Activated gamma-delta T cell (primary cell): ENCODE results near the gene SDHB.

Experiments
- DNase-seq: peaks from one replicate; lab custom pipeline; 2025; lab: John Stamatoyannopoulos, UW

SDHB gene

DNA sequence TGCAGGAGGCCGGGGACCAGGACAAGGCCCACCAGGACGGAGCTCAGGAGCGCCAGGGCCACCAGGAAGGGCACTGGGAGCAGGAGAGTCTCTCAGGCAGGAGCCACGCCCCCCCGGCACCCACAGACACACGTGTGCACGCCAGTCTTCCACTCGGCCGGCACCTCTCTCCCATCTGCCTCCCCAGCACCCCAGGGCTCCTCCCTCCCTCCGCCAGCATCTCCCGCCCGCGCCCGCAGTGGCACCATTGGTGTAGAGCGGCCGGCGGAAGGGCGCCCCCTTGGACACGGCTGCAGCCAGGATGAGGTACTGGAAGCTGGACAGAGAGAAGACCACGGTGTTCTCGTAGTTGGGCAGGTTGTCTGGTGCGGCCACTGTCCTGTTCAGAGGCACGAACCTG lies 67.3 kb downstream of the SDHB start:
- DNase-seq = no peak

DNA sequence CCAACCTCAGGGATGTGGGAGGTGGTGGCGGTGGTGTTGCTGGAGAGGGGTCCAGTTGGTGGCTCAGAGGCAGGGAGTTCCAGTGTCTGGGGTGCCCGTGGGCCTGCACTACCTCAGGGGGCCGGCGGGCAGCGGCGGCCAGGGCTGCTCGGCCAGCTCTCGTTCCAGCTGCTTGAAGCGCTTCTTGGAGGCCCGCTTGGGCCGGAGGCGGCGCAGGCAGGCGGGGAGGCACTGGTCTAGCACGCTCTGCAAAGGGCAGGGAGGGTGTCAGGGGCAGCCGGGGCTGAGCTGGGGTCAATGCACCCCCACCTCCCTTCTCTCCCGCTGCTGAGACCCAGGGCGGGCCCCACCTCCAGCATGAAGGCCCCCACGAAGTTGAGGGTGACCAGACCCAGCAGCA lies 67.7 kb downstream of the SDHB start:
- no peak for DNase-seq

DNA sequence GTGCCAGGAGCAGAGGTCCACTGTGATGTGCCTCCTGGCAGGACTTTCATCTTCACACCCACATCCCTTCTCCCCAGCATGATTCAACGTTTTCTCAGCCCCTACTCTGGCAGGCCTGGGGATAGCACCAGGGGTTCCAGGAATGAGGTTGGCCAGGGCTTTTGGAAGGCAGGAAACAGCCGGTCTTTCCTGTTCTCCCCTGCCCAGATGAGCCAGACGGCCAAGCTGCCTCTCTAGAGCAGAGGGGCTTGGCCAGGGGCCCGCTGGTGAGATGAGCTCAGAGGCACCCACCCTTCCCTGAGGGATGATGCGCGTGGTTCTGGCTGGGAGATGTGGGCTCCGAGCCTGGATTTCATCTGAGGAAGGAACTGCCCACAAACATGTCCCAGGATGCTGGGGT lies 69.1 kb downstream of the SDHB start:
- DNase-seq = no peak

DNA sequence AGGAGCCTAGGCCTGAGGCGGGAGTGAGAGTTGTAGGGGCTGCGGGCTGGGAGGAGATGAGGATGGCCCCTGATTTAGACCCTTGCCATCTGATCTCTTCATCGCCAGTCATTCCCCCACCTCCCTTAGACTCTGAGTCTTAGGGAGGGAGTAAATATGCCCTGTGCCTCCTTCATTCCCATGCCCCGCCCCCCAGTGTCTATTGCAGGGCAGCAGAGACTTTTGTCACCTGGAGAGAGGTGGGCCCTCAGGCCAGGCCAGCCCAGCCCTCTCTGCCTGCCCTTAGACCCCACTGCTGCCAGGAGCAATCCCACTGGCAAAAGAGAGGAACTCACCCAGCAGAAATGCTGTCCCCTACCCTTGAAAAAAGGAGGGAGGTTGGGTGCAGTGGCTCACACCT lies 70.2 kb downstream of the SDHB start:
- DNase-seq = no peak

DNA sequence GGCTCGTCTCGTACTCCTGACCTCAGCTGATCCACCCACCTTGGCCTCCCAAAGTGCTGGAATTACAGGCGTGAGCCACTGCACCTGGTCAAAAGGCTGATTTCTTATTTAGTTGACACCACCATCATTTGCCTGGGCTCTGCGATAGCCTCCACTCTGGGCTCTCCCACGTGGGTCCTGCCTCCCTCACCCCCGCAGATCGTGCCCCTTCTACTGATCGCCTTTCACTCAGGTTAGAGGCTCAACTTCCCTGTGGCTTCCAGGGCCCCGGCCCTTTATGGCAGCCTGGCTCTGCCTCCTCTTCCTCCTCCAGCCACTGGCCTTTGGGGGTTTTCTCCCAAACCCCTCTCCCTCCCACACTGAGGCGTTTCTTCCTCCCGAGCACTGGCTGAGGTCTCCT lies 70.9 kb downstream of the SDHB start:
- no peak for DNase-seq

DNA sequence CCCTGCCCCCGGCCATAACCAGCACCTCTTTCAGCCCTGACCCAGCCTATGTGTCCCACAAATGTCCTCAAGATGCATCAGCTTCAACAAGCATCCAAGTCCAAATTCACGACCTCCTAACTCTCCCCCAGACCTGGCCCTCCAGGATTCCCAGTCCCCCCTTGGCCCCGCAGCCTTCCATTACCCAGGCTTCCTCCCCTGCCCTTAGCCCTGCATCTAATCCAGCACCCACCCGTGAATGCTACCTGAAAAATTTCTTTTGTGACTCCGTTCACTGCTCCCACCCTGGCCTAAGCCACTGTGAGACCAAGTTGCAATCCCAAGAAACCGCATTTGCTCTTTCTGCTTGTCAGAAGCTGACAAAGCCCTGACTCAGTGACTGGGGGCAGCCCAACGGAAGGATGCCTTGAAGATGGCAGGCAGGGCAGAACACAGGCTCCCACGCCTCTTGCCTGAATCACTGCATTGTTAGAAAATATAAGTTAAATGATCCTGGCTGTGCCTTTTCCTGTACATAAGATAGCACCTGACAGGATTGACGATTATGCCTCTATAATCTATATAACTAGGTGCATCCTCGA lies 72.5 kb downstream of the SDHB start:
- DNase-seq = no peak

DNA sequence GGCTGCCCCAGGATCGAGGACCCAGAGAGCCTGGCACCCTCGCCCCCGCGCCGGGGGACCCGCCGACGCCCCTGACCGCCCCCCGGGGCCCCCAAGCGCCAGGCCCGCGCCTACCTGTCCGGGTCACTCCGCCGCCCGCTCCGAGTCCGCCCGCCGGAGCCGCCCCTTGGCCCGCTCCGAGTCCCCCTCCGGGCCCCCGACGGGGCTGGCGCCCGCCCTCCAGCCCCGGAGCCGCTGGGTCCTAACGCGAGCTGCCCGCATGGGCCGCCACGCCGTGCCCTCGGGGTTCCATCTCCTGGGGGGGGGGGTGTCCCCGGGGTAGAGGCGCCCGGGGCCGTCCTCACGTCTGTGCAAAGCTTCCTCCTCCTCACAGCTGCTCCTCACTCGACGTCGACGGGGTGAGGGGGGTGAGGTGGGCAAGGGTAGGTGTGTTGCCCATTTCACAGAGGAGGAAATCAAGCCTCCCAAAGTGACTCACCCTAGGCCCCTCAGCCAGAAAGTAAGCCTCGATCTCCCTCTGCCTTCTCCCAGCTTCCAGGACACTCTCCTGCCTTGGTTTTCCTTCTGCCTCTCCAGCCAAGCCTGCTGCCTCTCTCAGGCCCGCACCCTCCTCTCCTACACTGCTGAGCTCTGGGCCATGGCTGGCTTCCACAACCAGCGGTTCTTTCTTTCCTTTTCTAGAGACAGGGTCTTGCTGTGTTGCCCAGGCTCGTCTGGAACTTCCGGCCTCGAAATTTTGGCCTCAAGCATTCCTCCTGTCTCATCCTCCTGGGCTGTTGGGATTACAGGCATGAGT lies 73.2 kb downstream of the SDHB start, which contains the start of gene MFAP2:
TSS of gene MFAP2 (minus strand) at position 148 of the 796 bp plus-strand sequence. CDS start 2,347 bp downstream, outside the sequence.
- no peak for DNase-seq

DNA sequence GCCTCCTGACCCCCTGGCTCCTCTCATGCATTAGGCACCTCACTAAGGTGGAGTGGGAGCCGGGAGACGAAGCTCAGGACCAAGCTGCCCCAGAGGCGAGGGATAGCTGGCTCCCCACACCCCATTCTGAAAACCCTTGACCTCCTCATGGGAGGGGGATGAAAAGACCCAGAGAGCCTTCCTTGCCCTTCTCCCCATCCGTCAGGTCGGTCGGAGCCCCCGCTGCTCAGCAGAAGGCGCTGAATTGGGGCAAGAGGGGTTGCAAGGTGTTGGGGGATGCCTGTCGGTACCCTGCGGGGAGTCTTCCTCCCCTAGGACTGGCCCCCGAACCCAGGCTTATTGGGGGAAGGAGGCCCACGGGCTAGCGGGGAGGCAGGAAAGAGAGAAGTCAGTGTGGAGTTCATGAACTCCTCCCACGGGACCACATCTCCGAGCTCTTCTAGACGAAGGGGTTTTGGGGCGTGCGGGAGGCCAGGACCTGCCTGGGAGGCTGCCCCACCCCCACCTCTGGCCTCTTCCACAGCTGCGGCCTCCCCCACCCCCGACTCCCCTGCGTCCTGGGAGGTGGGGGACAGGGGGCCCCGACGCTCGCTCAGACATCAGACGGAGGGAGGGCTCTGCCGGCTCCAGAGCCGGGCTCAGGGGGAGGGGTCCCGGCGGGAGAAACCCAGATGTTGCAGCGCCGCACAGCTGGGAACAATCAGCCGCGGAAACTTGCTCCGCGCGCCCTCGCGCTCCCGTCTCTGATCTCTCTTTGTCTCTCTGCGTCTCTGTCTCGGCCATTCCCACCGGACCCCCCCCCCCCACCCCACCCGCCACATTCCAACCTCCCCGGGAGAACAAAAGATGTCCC lies 74.1 kb downstream of the SDHB start:
- DNase-seq = no peak

DNA sequence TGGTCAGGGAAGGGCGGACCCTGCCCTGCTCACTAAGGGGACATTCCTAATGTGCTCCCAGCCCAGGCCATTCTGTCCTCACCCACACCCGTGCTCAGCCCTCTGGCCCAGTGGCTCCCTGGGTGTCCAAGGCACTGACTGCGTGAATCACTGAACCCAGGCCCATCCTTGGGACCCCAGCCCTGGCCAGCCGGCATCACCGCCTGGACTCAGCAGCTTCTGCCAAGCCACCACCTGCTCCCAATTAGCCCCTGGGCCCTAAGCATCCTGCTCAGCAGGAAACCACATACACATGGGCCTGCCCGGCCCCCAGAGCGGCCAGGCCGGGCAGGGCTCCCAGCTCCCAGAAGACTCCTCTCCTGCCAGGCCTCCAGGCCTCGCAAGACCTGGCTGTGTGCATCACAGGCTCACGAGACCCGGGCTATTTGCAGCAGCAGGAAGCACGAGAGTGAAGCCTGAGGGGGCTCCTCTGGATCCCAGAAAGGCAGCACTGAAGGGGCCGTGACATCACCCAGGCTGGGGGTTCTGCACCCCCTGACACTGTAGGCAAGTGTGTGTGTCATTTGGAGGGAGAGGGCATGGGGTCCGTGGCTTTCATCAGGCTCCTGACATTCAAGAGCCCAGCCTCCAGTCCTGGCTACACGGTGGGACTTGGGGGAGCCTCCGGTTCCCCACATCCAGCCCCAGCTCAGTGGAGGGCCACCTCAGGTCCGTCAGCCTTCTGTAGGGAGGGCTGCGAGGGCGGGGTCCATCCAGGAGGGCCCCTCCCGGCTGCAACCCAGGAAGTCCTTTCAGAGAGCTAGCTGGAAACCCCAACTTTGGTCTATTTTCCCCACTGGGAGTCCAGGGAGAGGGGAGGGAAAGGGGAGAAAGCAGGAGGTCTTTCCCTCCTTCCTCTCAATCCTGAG lies 75.0 kb downstream of the SDHB start:
- DNase-seq = no peak

DNA sequence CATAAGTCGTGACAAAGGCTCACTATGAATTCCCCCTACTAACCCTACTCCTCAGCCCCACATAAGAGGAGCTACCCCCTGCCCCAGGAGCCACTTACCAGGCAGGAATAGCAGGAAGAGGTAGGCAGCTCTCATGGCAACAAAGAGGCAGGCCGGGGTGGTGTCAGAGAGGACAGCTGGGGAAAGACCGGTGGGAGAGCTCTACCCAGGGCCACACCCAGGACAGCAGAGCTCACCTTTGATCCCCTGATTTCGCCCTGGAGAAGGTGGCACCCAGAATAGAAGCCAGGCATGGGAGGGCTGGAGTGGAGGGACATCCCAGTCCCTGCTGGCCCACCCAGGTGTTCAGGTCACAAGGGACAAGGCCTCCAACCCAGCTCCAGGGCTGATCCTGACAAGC lies 75.7 kb downstream of the SDHB start:
- DNase-seq = no peak

DNA sequence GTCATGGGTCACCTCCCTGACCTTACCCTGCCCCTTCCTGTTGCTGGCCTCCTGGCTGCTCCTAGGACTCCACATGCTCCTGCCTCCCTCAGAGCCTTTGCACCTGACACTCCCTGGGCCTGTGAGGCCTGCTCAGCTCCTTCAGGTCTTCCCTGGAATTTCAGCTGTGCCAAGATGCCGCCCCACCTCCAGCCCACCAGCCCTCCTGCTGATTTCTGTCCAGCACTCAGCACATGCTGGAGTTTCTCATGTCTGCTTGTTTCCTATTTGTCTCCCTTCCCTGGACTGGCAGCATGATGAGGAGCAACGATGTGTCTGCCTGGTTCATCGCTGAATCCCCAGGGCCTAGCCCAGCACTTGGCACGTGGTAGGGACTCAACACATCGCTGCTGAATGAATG lies 76.5 kb downstream of the SDHB start:
- no peak for DNase-seq

DNA sequence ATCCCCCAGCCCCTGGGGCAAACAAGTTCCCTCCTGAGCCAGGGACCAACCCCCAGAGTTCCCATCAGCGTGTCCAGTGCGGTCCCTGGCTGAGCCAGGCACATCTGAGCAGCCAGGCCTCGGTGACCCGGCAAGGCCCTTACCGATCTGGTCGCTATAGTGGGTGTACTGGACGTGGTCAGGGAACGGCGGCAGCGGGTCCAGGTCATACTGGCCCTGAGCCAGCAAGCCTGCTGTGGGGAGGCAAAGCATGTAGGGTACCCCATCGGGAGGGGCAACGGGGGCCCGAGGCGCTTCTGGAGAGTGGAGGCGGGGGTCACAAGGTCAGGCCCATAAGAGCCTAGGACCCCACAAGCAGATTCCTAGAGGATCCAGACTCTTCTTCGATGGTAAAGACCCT lies 76.9 kb downstream of the SDHB start:
- DNase-seq = no peak

DNA sequence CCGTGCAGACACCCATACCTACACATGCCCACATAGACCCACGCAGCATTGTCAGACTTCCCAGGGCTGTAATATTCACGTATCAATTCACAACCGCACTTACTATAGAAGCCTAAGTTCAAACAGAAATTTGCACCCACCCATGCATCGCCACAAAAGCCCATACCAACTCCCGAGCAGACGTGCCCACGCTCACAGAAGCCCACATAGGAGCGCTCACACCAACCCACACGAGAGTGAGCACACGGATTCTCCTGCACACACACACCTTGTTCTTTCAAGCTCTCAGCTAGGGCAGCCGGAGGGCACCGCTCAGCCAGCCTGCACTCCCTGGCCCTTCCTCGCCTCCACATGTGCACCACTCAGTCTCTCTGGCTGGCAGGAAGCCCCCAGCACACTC lies 78.0 kb downstream of the SDHB start:
- DNase-seq = no peak

DNA sequence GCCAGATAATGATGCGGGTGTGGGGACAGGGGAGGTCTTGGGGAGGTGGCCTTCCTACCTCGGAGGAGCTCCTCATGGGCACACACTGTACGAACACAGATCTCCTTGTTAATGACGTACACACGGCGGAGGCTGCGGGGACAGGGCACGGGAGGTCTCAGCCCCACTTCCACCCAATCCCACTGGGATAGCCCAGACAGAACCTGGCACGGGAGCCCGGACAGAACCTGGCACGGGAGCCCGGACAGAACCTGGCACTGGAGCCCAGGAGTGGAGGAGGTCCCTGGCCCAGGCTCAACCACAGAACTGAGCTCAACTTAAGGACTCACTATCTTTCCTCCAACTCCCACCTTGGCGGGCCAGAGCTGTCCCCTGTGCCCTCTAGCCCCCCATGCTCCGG lies 78.6 kb downstream of the SDHB start:
- DNase-seq = no peak

DNA sequence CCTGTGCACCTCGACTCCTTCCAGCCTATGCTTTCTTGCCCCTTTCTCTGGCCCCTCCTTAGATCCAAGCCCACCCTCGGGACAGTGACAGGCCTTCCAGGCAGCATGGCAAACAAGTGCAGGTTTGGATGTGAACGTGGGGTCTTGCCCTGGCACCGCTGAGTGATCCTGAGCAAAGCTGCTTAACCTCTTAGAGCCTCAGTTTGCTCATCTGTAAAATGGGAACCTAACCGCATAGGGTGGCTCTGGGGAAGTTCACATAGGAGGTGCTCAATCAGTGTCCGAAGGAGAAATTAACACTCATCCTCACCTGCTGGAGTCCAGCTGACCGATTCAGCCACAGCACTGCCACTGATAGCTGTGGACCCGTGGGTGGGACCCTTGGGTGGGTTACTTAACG lies 80.6 kb downstream of the SDHB start:
- DNase-seq = no peak

DNA sequence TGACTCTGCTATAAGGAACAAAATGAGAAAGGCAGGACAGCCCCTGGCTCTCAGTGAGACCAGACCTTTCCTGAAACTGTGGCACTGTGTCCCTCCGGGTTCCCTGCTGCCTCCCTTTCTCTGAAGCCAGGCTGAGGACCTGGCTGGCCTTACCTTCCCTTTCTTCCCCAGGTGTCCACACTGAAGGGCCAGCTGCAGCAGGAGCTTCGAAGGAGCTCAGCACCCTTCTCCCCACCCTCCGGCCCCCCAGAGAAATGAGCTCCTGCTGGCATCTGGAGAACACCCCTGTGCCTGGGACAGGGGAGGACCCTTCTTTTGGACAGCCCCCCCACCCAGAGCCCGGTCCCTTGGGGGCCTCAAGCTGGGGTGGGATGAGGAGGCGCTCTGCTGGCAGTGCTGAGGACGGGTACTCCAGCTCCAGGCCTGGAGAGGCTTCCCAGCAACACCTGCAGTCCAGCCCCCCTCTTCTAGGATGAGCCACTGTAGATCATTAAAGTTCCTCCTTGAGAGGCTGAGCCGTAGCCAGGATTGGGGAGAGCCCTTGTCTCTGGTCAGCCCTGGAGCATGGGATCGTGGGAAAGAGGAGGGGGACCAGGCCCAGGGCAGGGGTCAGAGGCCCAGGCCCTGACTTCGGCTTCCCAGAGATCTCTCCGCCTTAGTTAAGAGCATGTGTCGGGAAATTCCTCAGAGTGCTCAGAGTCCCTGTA lies 81.5 kb downstream of the SDHB start:
- no peak for DNase-seq

DNA sequence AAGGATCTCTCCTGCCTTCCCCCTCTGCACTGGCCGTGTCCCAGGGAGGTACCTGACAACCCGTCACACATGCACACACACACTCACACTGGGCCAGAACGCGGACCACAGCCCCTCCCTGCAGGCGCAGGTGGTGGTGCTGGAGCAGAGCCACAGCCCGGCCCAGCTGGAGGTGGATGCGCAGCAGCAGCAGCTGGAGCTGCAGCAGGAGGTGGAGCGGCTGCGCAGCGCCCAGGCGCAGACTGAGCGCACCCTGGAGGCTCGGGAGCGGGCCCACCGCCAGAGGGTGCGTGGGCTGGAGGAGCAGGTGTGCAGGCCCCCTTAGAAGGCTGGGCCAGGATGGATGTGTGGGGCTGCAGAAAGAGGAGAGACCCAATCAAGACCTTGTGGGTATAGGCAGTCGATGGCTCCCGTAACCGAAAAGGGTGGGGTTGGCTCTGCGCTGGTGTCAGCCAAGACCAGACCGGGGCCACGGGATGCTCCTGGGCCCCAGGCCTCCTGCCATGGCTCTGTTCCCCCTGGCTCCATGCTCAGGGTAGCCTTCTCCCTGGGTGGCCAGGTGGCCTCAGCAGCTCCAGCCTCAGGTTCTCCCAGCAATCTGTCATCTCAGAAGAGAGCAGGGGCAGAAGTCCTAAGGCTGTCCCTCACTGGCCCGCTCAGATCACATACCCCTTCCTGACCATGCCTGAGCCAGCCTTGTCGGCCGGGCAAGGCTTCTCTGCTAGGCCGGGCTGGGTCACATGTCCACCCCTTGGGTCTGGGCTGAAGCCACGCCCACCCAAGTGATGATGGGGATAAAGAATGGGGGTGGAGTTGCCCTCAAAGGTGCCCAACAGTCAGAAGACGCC lies 82.3 kb downstream of the SDHB start:
- DNase-seq = no peak

DNA sequence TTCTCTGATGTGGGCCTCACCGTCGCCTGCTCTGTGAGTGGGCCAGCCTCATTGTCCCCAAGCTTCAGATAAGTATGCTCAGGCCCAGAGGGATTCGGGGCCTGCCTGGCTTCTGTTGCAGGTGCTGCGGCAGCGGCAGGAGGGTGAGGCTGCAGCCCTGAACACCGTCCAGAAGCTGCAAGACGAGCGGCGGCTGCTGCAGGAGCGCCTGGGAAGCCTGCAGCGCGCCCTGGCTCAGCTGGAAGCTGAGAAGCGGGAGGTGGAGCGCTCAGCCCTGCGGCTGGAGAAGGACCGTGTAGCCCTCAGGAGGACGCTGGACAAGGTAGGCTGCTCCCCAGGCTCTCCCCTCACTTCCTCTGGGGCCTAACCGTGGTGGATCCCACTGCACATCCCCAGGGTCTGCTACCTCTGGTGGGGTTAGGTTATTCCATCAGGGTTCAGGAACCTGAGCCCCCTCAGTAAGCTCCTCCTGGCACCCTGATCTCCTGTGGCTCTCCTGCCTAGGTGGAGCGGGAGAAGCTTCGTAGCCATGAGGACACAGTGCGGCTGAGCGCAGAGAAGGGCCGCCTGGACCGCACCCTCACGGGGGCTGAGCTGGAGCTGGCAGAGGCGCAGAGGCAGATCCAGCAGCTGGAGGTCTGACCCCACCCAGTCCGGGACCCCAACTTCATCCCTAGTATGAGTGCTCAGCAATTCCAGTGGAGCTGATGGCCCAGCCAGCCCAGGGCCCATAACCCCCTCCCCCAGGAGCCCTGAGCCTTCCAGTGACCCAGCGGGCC lies 83.5 kb downstream of the SDHB start:
- no peak for DNase-seq

DNA sequence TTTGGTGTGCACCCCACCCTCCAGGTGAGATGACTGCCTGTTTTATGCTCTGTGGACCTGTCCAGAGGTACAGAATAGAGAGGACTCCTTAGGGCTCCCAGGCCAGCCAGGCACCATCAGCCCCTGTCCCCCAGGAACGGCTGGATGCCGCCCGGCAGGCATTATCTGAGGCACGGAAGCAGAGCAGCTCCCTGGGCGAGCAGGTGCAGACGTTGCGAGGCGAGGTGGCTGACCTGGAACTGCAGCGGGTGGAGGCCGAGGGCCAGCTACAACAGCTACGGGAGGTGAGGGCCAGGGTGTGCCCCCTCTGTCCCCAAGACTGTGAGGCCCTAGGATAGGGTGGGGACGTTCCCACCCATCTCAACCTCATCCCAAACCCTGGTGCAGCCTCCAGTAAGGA lies 84.2 kb downstream of the SDHB start:
- no peak for DNase-seq
